ENCODE data around the gene NDFIP2.

Gene NDFIP2

DNA sequence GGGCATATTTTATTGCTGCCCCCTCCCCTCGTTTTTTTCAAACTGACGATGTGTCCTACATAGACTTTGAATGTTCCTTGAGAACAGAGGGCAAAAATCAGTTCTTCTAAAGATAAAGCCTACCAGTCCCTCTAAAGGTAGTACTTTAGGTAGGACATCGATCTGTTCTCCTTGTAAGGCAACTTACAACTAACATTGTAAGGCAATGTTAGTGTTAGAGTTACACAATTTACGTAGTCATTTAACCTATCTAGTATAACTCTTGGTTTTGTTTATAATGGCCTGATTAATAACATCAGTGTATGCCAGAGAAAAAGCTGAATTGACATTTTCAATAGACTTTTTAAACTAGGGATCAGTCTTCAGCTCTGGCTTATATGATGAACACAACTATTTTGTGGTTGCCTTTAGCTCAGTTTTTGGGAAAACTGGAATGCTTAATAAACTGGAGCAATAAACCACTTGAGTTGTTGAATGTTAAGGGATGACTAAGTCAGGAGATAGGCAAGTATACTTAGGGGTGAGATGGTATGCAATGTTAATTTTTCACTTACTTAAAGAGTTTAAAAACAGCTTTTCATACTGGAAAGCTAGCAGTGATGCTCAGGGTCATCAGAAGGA lies 2.2 kb downstream of the NDFIP2 start:
- TF ChIP-seq, protein P1, sequence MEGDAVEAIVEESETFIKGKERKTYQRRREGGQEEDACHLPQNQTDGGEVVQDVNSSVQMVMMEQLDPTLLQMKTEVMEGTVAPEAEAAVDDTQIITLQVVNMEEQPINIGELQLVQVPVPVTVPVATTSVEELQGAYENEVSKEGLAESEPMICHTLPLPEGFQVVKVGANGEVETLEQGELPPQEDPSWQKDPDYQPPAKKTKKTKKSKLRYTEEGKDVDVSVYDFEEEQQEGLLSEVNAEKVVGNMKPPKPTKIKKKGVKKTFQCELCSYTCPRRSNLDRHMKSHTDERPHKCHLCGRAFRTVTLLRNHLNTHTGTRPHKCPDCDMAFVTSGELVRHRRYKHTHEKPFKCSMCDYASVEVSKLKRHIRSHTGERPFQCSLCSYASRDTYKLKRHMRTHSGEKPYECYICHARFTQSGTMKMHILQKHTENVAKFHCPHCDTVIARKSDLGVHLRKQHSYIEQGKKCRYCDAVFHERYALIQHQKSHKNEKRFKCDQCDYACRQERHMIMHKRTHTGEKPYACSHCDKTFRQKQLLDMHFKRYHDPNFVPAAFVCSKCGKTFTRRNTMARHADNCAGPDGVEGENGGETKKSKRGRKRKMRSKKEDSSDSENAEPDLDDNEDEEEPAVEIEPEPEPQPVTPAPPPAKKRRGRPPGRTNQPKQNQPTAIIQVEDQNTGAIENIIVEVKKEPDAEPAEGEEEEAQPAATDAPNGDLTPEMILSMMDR (IDR thresholded peaks at IDR 0.05; ENCODE audit: extremely low read depth, missing control alignments), result no peak
- DNase-seq (ENCODE audit: low spot score), result no peak

GRCh38 chr13:79485014-79485811 lies 4.3 kb downstream of the NDFIP2 start:
- TF ChIP-seq, protein P1 (IDR thresholded peaks at IDR 0.05; ENCODE audit: extremely low read depth, missing control alignments), result no peak
- DNase-seq (ENCODE audit: low spot score), result no peak

- TF ChIP-seq, protein P1 (IDR thresholded peaks at IDR 0.05; ENCODE audit: extremely low read depth, missing control alignments), result no peak
- DNase-seq (ENCODE audit: low spot score), result no peak
Measured at GRCh38 chr13:79486433-79487188, 5.7 kb downstream of the NDFIP2 start.

GRCh38 chr13:79490326-79490725 lies 9.4 kb downstream of the NDFIP2 start:
- no peak for DNase-seq (ENCODE audit: low spot score)
- TF ChIP-seq, protein P1 (IDR thresholded peaks at IDR 0.05; ENCODE audit: extremely low read depth, missing control alignments), result no peak

DNA sequence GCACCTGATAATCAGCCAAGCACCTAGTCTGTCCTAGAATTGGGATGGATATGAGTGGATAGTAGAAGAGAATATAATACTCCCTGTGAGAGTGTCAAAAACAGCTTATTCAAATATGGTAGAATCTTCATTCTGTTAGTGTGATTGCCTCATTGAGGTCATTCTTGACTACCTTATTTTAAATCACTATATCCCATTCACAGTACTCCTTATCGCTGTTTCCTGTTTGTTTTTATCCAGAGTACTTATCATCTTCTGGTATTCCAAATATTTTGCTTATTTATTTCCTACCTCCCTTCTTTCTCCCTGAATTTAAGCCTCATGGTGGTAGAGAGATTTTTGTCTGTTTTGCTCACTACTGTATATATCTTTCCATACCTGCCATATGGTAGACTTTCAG lies 9.9 kb downstream of the NDFIP2 start:
- TF ChIP-seq, protein P1 (IDR thresholded peaks at IDR 0.05; ENCODE audit: extremely low read depth, missing control alignments), result no peak
- no peak for DNase-seq (ENCODE audit: low spot score)

GRCh38 chr13:79491715-79492114 lies 10.8 kb downstream of the NDFIP2 start:
- TF ChIP-seq, protein P1 (IDR thresholded peaks at IDR 0.05; ENCODE audit: extremely low read depth, missing control alignments), result no peak
- no peak for DNase-seq (ENCODE audit: low spot score)

DNA sequence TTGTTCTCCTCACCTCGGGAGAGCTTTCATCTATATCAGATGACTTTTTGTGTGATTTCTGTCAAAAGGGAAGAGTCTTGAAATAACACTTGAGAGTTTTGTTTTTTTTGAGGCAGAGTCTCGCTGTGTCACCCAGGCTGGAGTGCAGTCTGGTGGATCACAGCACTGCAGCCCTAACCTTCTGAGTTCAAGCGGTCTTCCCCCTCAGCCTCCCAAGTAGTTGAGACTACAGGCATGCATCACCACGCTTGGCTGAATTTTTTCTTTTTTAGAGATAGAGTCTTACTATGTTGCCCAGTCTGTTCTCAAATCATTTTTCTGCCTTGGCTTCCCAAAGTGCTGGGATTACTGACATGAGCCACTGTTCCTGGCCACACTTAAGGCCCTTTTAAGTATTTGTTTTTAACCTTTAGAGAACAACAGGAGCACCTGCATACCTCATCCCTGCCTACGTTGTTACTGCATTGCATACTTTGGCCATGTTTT lies 11.4 kb downstream of the NDFIP2 start:
- DNase-seq (ENCODE audit: low spot score), result no peak
- TF ChIP-seq, protein P1 (IDR thresholded peaks at IDR 0.05; ENCODE audit: extremely low read depth, missing control alignments), result no peak

Data from GM20000 (cell line).